HEK293T (cell line): ENCODE data around the gene CDH12.

ENCODE experiments used
- BHLHE40 ChIP-seq: fragments of 450-650 bp; IDR thresholded peaks from 2 replicates; pipeline ENCODE4 v1.6.1; 2016; ENCODE audit warnings: mild to moderate bottlenecking, moderate library complexity, borderline replicate concordance
- CTBP1 ChIP-seq: fragments of 450-650 bp; IDR thresholded peaks from 2 replicates; pipeline ENCODE4 v1.6.1; 2016; ENCODE audit warnings: borderline replicate concordance
- ELF4 ChIP-seq: fragments of 450-650 bp; IDR thresholded peaks from 2 replicates; pipeline ENCODE4 v1.6.1; 2017; ENCODE audit warnings: antibody characterized with exemption
- FOXA1 ChIP-seq: fragments of 450-650 bp; IDR thresholded peaks from 2 replicates; pipeline ENCODE4 v1.6.1; 2016; ENCODE audit warnings: mild to moderate bottlenecking
- FOXM1 ChIP-seq: fragments of 450-650 bp; IDR thresholded peaks from 2 replicates; pipeline ENCODE4 v1.6.1; 2017; ENCODE audit warnings: mild to moderate bottlenecking, borderline replicate concordance
- L3MBTL2 ChIP-seq: fragments of 450-650 bp; conservative IDR thresholded peaks from 2 replicates; pipeline ENCODE4 v1.6.1; 2016; ENCODE audit warnings: mild to moderate bottlenecking
- SP1 ChIP-seq: fragments of 450-650 bp; IDR thresholded peaks from 2 replicates; pipeline ENCODE4 v1.6.1; 2017
- SUZ12 ChIP-seq: fragments of 450-650 bp; IDR thresholded peaks from 2 replicates; pipeline ENCODE4 v1.6.1; 2016; ENCODE audit warnings: mild to moderate bottlenecking
- ZNF384 ChIP-seq: fragments of 450-650 bp; IDR thresholded peaks from 2 replicates; pipeline ENCODE4 v1.6.1; 2016
- TF ChIP-seq, protein P1 (sequence below): fragments of 450-650 bp; IDR thresholded peaks from 2 replicates; pipeline ENCODE4 v1.6.1; 2016

DNA sequence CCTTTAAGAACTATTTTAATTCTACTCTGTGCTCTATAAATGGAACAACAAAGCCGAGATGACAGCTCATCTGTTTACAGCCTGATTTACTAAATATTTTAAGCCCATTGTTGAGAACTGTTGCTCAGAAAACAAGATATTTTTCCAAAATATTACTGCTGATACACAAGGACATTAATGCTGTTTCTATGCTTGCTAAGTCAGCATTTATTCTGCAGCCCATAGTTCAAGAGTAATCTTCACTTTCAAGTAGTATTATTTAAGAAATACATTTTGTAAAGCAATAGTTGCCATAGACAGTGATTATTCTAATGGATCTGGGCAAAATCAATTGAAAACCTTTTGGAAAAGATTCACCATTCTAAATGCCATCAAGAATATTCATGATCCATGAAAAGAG is 208.3 kb downstream of the CDH12 start:
- TF ChIP-seq SP1 (no peak), FOXA1 (no peak), SUZ12 (no peak), L3MBTL2 (no peak), FOXM1 (no peak), ELF4 (no peak), BHLHE40 (no peak), ZNF384 (no peak), CTBP1 (no peak)
- TF ChIP-seq, protein P1, sequence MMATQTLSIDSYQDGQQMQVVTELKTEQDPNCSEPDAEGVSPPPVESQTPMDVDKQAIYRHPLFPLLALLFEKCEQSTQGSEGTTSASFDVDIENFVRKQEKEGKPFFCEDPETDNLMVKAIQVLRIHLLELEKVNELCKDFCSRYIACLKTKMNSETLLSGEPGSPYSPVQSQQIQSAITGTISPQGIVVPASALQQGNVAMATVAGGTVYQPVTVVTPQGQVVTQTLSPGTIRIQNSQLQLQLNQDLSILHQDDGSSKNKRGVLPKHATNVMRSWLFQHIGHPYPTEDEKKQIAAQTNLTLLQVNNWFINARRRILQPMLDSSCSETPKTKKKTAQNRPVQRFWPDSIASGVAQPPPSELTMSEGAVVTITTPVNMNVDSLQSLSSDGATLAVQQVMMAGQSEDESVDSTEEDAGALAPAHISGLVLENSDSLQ: no peak
